ENCODE measurements around the gene RFPL2.

DNA sequence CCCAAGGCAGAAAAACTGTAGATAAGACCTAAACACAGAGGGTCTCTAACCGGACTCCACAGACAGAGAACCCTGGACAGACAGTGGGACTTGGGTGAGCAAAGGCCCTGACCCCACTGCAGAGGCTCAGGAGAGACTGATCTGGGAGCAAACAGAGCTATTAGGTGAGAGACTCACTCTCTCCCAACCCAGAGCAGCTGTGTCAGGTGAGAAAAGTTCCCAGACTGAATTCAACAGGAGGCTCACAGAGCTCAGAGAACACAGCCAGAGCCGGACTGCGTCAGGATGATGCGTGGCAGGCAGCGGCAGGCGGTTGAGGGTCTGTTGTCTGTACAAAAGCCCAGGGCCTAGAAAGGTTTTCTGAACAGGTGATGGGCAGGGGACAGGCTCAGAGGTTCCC lies 5.5 kb downstream of the RFPL2 start:
- TF ChIP-seq POLR2A (IDR thresholded peaks at IDR 0.05; ENCODE audit: low read depth, low read length) (no peak), POLR2AphosphoS5 (IDR thresholded peaks at IDR 0.05; ENCODE audit: low read depth, low read length) (no peak)
